Ectodermal cell (in vitro differentiated cells): Measurements from ENCODE around the gene SORCS3.

ENCODE experiments used
- H3K27ac ChIP-seq: 2 replicates; pipeline ENCODE4 v1.7.0; 2013; ENCODE audit warnings: mild to moderate bottlenecking, low read depth, low read length; ENCODE audit not compliant: insufficient read depth, poor library complexity, severe bottlenecking
- H3K27me3 ChIP-seq: 2 replicates; pipeline ENCODE4 v1.7.0; 2013; ENCODE audit warnings: mild to moderate bottlenecking, low read length; ENCODE audit not compliant: insufficient read depth, control insufficient read depth, poor library complexity, severe bottlenecking
- H3K36me3 ChIP-seq: one replicate; pipeline ENCODE4 v1.7.0; 2013; ENCODE audit warnings: low read length; ENCODE audit not compliant: control insufficient read depth, insufficient read depth
- H3K4me1 ChIP-seq: one replicate; pipeline ENCODE4 v1.7.0; 2013; ENCODE audit warnings: low read length; ENCODE audit not compliant: control insufficient read depth, insufficient read depth
- H3K4me3 ChIP-seq: 2 replicates; pipeline ENCODE4 v1.7.0; 2013; ENCODE audit warnings: low read depth, low read length, control low read depth; ENCODE audit not compliant: insufficient read depth
- H3K9me3 ChIP-seq: 2 replicates; pipeline ENCODE4 v1.7.0; 2013; ENCODE audit warnings: mild to moderate bottlenecking, low read length, moderate library complexity; ENCODE audit not compliant: control insufficient read depth
- WGBS, 2 experiments: methylation state at CpG; one replicate each; pipeline ENCODE4 v1.1.7; 2013; ENCODE audit warnings: missing lambda C conversion rate in 2 of 2; 5-methylcytosine and 5-hydroxymethylcytosine counted together

SORCS3 gene

DNA sequence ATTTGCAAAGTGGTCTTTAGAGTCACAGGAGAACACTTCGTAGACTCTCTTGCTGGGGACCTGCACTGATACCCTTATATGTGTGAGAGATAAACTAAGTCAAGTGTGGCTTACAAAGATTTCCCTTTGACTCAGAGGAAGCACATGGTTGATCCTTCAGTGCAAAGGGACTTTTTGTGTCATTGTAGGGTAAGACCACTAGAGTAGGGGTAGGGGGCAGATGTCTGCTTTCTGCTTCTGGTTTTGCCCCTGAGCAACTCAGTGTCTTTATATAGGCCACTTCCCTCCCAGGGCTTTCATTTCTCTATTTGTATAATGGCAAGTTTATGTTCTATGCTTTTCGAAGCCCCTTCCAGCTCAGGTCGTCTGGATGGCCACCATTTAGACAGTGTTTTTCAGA, 281.7 kb downstream of the SORCS3 start:
- Histone ChIP-seq H3K36me3 (no peaks in the 10 kb centered on the region), H3K27me3 (no peaks in the 10 kb centered on the region), H3K4me3 (no peak overlapping the region), H3K4me1 (no peaks in the 10 kb centered on the region), H3K27ac (no peak overlapping the region), H3K9me3 (no peaks in the 10 kb centered on the region)
- 90 to 94% methylated on average over 3 of the region's 3 CpGs for WGBS, 2 experiments

DNA sequence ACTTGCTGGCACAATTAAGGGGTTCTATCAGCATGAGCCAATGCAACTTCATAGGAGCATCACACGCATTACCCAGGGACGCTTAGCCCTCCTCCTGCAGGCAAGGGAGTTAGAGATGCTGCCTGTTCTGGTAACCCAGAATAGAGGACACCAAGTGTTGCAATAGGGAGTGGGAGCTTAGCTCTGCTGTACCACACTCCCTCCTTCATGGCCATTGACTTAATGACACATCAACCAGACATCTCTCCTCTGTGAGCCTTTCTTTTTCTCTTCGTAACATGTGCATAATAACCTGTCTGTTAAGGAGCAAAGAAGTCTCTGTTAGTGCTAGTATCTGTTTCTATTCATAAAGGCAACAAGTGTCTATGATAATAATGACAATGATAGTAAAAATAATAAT, 282.4 kb downstream of the SORCS3 start:
- H3K4me3 ChIP-seq: no peak overlapping the region
- H3K27ac ChIP-seq: no peak overlapping the region
- 93 to 100% methylated on average over 2 to 3 of the region's 3 CpGs for WGBS, 2 experiments
- H3K4me1 ChIP-seq: no peaks in the 10 kb centered on the region
- H3K36me3 ChIP-seq: no peaks in the 10 kb centered on the region
- no peaks in the 10 kb centered on the region for H3K9me3 ChIP-seq
- no peaks in the 10 kb centered on the region for H3K27me3 ChIP-seq

DNA sequence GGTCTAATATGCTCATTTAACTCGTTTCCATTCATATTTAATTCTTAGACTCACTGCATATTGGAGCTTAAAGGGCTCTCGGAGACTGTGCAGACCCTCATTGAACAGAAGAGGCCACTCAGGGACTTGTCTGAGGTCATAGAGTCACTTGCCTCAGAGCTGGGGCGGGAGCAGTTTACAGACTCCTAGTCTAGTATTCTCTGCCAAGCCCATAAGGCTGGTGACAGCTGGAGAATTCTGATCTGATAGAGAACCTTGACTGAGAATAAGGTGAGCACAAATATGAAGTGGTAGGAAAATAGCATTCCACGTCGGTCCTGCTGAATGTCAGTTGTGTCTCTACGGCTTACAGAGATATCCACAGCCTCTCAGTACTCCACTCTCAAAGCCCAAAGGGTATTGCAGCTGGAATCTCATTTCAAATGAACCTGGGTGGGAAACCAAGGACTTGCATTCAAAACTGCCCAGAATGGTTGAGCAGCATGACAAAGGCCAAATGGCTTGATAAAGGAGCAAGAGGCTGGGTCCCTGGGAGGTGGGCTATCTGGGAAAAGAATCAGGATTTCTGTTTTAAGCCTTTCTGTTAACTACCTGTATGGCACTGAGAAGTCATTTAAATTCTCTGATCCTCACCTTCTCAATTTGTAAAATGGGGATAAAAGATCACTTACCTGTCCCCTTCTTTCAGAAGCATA, 283.2 kb downstream of the SORCS3 start:
- Histone ChIP-seq H3K36me3 (no peaks in the 10 kb centered on the region), H3K4me1 (no peaks in the 10 kb centered on the region), H3K9me3 (no peaks in the 10 kb centered on the region), H3K27me3 (no peaks in the 10 kb centered on the region), H3K4me3 (no peak overlapping the region), H3K27ac (no peak overlapping the region)
- 85 to 91% methylated on average over 6 of the region's 6 CpGs for WGBS, 2 experiments

DNA sequence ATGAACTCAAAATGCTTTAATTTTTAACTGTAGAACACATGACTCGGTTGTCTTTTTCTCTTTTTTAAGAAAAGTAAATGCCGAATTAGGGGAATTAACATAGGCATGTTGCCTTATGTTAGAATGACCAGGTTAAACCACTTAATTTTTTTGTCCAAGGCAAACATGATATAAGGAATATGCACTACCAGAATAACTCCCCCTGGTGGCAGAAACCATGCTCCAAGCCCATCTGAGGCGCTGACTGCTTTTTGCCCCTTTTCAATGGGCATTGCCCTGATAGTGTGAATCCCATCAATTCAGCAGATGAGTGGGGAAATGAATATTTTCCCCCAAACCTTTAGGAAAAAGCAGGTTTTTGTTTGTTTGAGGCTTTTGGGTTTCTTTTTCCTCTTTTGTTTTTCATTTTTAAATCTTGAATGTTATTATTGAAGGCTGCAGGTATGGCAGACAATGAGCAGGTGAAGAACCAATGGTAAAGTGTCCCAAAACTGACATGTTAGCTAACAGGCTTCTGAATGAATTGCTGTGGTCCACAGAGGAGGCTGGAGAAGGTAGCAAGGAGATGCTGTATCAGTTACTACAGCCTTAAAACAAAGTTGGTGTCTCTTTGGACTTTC, 284.3 kb downstream of the SORCS3 start:
- no peaks in the 10 kb centered on the region for H3K4me1 ChIP-seq
- H3K9me3 ChIP-seq: no peaks in the 10 kb centered on the region
- no peaks in the 10 kb centered on the region for H3K36me3 ChIP-seq
- no peaks in the 10 kb centered on the region for H3K27me3 ChIP-seq
- no peak overlapping the region for H3K4me3 ChIP-seq
- WGBS, 2 experiments: 40 to 51% methylated on average over 3 of the region's 3 CpGs
- no peak overlapping the region for H3K27ac ChIP-seq

DNA sequence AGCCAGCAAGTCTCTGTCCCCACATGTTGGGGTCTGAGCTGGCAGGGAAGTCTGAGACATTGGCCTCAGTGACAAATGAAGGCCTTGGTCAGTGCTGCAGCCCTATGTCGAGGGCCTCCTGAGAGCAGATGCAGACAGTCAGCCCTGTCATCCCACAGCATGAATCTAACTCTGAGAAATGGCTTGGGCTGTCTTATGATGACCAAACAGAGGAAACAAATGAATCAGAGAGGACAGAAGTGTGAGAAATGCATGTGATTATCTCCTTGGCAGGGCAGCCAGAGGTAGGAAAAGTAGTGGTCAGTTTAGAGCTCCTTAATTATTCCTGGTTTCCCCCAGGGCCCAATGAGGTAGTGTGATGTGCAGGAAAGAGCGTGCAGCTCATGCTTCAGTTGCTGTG, 287.6 kb downstream of the SORCS3 start:
- no peaks in the 10 kb centered on the region for H3K27me3 ChIP-seq
- H3K36me3 ChIP-seq: no peaks in the 10 kb centered on the region
- H3K27ac ChIP-seq: no peak overlapping the region
- no peaks in the 10 kb centered on the region for H3K4me1 ChIP-seq
- H3K4me3 ChIP-seq: no peak overlapping the region
- 87 to 92% methylated on average over 2 of the region's 2 CpGs for WGBS, 2 experiments
- no peaks in the 10 kb centered on the region for H3K9me3 ChIP-seq

DNA sequence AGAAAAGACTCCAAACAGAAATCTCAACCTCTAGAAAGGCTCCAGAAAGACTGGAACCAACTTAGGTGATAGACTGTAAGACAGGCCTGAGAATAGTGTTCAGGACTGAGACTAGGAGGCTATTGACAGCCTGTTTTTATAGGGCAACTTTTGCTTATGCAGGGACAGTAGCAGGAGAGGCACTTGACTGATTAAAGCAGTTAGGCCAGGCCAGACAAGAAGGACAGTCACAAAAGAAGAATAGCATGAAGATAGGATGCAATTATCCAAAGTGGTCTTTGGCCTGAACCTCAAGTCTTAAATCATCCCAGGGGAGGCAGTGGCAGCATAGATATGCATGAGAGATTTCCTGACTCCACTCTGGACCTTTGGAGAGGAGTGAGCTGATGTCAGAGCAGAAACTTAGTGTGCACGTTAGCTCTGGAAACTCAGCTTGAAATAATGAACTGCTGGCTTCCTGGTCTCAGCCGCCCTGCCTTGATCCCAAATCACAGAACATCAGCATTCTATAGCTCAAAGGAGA, 290.6 kb downstream of the SORCS3 start:
- Histone ChIP-seq H3K4me1 (no peaks in the 10 kb centered on the region), H3K4me3 (no peak overlapping the region), H3K36me3 (no peaks in the 10 kb centered on the region), H3K27me3 (no peaks in the 10 kb centered on the region), H3K27ac (no peak overlapping the region), H3K9me3 (no peaks in the 10 kb centered on the region)
- WGBS, 2 experiments: 90 to 91% methylated on average over 2 of the region's 2 CpGs

DNA sequence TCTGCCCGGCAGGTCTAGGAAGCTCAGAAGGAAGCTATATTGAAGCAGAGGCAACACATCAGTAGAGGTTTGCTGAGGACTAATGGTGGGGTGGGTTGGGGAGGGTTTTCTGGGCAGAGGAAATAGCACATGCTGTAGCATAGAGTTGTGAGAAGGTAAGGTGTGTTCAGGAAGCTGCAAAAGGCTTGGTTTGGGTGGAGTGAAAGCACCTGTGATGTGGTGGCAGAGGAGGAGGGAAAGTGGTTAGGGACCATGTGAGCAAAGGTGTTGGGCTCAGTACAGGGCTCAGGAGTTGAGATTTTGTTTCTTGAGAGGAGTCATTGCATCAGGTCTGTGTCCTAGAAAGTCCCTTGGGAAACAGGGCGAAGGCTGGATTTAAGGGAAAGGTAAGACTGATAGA, 294.6 kb downstream of the SORCS3 start:
- Histone ChIP-seq H3K36me3 (no peaks in the 10 kb centered on the region), H3K9me3 (no peaks in the 10 kb centered on the region), H3K4me1 (no peaks in the 10 kb centered on the region), H3K27ac (no peak overlapping the region), H3K27me3 (no peaks in the 10 kb centered on the region), H3K4me3 (no peak overlapping the region)
- WGBS, 2 experiments: 47 to 48% methylated on average over 2 of the region's 2 CpGs

DNA sequence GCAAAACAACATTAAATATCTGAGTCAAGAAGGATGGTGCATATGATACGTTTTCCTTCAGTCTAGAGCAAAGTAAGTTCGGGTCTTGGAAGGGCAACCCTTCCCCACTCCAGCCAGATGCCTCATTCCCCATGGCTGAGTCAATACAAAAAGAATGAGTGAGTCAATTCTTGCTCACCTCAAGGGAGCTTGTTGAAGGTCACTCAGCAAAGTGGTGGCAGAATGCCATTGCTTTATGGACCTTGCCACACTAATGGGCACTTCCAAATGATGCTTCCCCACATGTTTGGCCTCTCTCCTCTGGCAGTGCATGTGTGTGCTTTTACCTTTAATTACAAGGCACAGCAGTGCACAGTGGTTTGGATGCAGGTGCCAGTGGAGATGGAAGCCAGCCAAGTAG, 296.5 kb downstream of the SORCS3 start:
- H3K36me3 ChIP-seq: no peaks in the 10 kb centered on the region
- no peaks in the 10 kb centered on the region for H3K9me3 ChIP-seq
- no peak overlapping the region for H3K27ac ChIP-seq
- H3K27me3 ChIP-seq: no peaks in the 10 kb centered on the region
- no peaks in the 10 kb centered on the region for H3K4me1 ChIP-seq
- 85 to 87% methylated on average over 2 of the region's 2 CpGs for WGBS, 2 experiments
- H3K4me3 ChIP-seq: no peak overlapping the region

DNA sequence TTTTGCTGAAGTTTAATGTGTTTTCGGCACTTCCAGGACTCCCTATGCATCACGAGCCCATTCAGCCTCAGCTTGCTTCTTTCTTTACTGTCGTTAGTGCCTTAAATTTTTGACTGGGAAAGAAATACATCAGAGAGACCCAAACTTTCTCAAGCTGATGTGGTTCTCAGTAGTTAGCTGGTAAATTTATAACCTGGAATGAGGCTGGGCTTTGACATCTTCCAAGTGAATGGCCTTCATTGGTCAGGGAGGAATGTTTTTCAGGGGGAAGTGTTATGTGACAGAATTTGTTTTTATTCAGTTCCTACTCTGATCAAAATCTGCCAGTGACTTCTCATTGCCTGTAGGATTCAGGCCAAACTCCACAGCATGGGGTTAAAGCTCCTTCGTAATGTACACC, 296.9 kb downstream of the SORCS3 start:
- no peaks in the 10 kb centered on the region for H3K4me1 ChIP-seq
- WGBS, 2 experiments: 91 to 96% methylated on average over 4 of the region's 4 CpGs
- no peaks in the 10 kb centered on the region for H3K9me3 ChIP-seq
- no peaks in the 10 kb centered on the region for H3K36me3 ChIP-seq
- H3K4me3 ChIP-seq: no peak overlapping the region
- no peaks in the 10 kb centered on the region for H3K27me3 ChIP-seq
- no peak overlapping the region for H3K27ac ChIP-seq

DNA sequence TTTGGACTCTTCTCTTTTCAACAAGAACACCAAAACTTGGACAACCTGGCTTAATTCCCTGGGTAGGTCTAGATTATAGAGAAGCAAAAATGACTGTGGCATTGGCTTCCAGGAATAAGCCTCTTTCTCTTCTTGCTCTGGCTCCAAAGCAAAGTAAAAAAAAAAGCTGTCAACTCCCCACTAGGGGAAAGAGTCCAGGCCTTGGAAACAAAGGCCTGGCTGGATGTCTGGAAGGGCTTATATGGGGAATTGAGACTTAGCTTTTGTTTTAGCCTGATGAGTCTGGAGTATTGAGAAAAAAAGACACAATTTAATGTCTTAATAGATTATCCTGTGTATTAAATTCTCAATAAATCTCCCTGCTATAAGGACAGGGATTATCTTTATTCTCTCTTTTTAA, 300.6 kb downstream of the SORCS3 start:
- H3K9me3 ChIP-seq: no peaks in the 10 kb centered on the region
- no peaks in the 10 kb centered on the region for H3K27me3 ChIP-seq
- H3K27ac ChIP-seq: no peak overlapping the region
- no peaks in the 10 kb centered on the region for H3K4me1 ChIP-seq
- H3K4me3 ChIP-seq: no peak overlapping the region
- H3K36me3 ChIP-seq: no peaks in the 10 kb centered on the region
